H9 (cell line): Measurements from ENCODE around the gene LPP. TPM values are rescaled to one million over a fixed set of nuclear protein-coding genes. Genes with fewer than 3 reads are reported as not detected.
A peak's percentile ranks its signal among the peaks of the same experiment; 100 is the strongest.

Experiments
- DNase-seq: peaks from one replicate; pipeline ENCODE4 v3.0.0-alpha.2; 2017
- H2AFZ ChIP-seq: one replicate; pipeline ENCODE4 v1.6.1; 2013; ENCODE audit warnings: mild to moderate bottlenecking, low read length, control low read depth, moderate library complexity
- H2AK5ac ChIP-seq: 2 replicates; pipeline ENCODE4 v1.6.1; 2013; ENCODE audit warnings: low read length, control low read depth, mixed read lengths; ENCODE audit not compliant: insufficient read length
- H2BK120ac ChIP-seq: one replicate; pipeline ENCODE4 v1.6.1; 2013; ENCODE audit warnings: low read depth, mild to moderate bottlenecking, low read length, control low read depth, inconsistent platforms; ENCODE audit not compliant: poor library complexity, severe bottlenecking
- H2BK12ac ChIP-seq: 2 replicates; pipeline ENCODE4 v1.6.1; 2013; ENCODE audit warnings: low read length, control low read depth, mixed read lengths, low read depth; ENCODE audit not compliant: insufficient read length
- H2BK15ac ChIP-seq: 2 replicates; pipeline ENCODE4 v1.6.1; 2013; ENCODE audit warnings: low read depth, low read length, control low read depth
- H2BK20ac ChIP-seq: one replicate; pipeline ENCODE4 v1.6.1; 2013; ENCODE audit warnings: low read depth, mild to moderate bottlenecking, low read length, control low read depth, inconsistent platforms; ENCODE audit not compliant: poor library complexity, severe bottlenecking
- H2BK5ac ChIP-seq: 2 replicates; pipeline ENCODE4 v1.6.1; 2013; ENCODE audit warnings: low read length, control low read depth, mixed read lengths; ENCODE audit not compliant: insufficient read length
- H3K14ac ChIP-seq: 2 replicates; pipeline ENCODE4 v1.6.1; 2013; ENCODE audit warnings: low read length, control low read depth; ENCODE audit not compliant: insufficient read depth
- H3K18ac ChIP-seq: 2 replicates; pipeline ENCODE4 v1.6.1; 2013; ENCODE audit warnings: low read depth, mild to moderate bottlenecking, mixed read lengths, low read length, control low read depth; ENCODE audit not compliant: insufficient read length
- H3K23ac ChIP-seq: 2 replicates; pipeline ENCODE4 v1.6.1; 2013; ENCODE audit warnings: low read length, control low read depth, mixed read lengths, low read depth; ENCODE audit not compliant: insufficient read length
- H3K23me2 ChIP-seq: 2 replicates; pipeline ENCODE4 v1.6.1; 2013; ENCODE audit warnings: low read depth, mild to moderate bottlenecking, mixed read lengths, low read length, control low read depth; ENCODE audit not compliant: insufficient read length, poor library complexity, severe bottlenecking
- H3K27ac ChIP-seq: 2 replicates; pipeline ENCODE4 v1.5.1; 2013; ENCODE audit warnings: low read length, control low read depth, mixed read lengths, low read depth; ENCODE audit not compliant: insufficient read length
- H3K27me3 ChIP-seq: 2 replicates; pipeline ENCODE4 v1.6.1; 2013; ENCODE audit warnings: low read length, control low read depth, inconsistent platforms; ENCODE audit not compliant: insufficient read depth
- H3K4ac ChIP-seq: 2 replicates; pipeline ENCODE4 v1.6.1; 2013; ENCODE audit warnings: low read depth, mild to moderate bottlenecking, control low read depth, inconsistent platforms, low read length, moderate library complexity
- H3K4me1 ChIP-seq: 2 replicates; pipeline ENCODE4 v1.6.1; 2013; ENCODE audit warnings: low read length, control low read depth, inconsistent platforms; ENCODE audit not compliant: insufficient read depth
- H3K4me2 ChIP-seq: 2 replicates; pipeline ENCODE4 v1.6.1; 2013; ENCODE audit warnings: low read length, control low read depth, mixed read lengths; ENCODE audit not compliant: insufficient read length, insufficient read depth
- H3K56ac ChIP-seq: 2 replicates; pipeline ENCODE4 v1.6.1; 2013; ENCODE audit warnings: low read depth, mild to moderate bottlenecking, mixed read lengths, low read length, control low read depth; ENCODE audit not compliant: insufficient read length
- H3K79me1 ChIP-seq: 2 replicates; pipeline ENCODE4 v1.6.1; 2013; ENCODE audit warnings: low read depth, mild to moderate bottlenecking, moderate library complexity, low read length, control low read depth, inconsistent platforms; ENCODE audit not compliant: insufficient read depth, poor library complexity, severe bottlenecking
- H3K79me2 ChIP-seq: 2 replicates; pipeline ENCODE4 v1.6.1; 2013; ENCODE audit warnings: low read length, control low read depth, inconsistent platforms; ENCODE audit not compliant: insufficient read depth
- H3K9ac ChIP-seq: 2 replicates; pipeline ENCODE4 v1.6.1; 2013; ENCODE audit warnings: low read length, control low read depth, mixed read lengths; ENCODE audit not compliant: insufficient read length; ENCODE audit errors: extremely low read depth
- H3K9me3 ChIP-seq: one replicate; pipeline ENCODE4 v1.6.1; 2013; ENCODE audit warnings: low read depth, low read length, inconsistent platforms; ENCODE audit not compliant: control insufficient read depth
- H3T11ph ChIP-seq: one replicate; pipeline ENCODE4 v1.6.1; 2013; ENCODE audit warnings: mild to moderate bottlenecking, low read length, control low read depth, inconsistent platforms
- H4K20me1 ChIP-seq: one replicate; pipeline ENCODE4 v1.6.1; 2013; ENCODE audit not compliant: control insufficient read depth, insufficient read length, insufficient read depth
- H4K5ac ChIP-seq: 2 replicates; pipeline ENCODE4 v1.6.1; 2013; ENCODE audit warnings: low read depth, mild to moderate bottlenecking, mixed read lengths, low read length, control low read depth; ENCODE audit not compliant: insufficient read length
- H4K8ac ChIP-seq: replicated peaks from 2 replicates; pipeline ENCODE4 v1.6.1; 2013; ENCODE audit warnings: low read length, control low read depth, mixed read lengths, low read depth; ENCODE audit not compliant: insufficient read length
- H4K91ac ChIP-seq: 2 replicates; pipeline ENCODE4 v1.6.1; 2013; ENCODE audit warnings: low read depth, mild to moderate bottlenecking, moderate library complexity, mixed read lengths, low read length, control low read depth; ENCODE audit not compliant: insufficient read length
- H3K27ac Mint-ChIP-seq, 3 experiments: 2 replicates in 2 of 3; 3 replicates in 1 of 3; pipeline ENCODE4 v1.8.0; 2020 to 2021; ENCODE audit warnings: mixed read lengths in 3 of 3, mild to moderate bottlenecking in 1 of 3, moderate library complexity in 1 of 3
- H3K27me3 Mint-ChIP-seq: 2 replicates; pipeline ENCODE4 v1.8.0; 2021; ENCODE audit warnings: low read depth, mild to moderate bottlenecking, moderate library complexity, mixed read lengths
- H3K36me3 Mint-ChIP-seq, 3 experiments: 2 replicates in 2 of 3; 3 replicates in 1 of 3; pipeline ENCODE4 v1.8.0; 2020 to 2021; ENCODE audit warnings: low read depth in 3 of 3, mixed read lengths in 3 of 3; ENCODE audit not compliant: insufficient read depth in 1 of 3
- H3K4me1 Mint-ChIP-seq, 2 experiments: 2 replicates each; pipeline ENCODE4 v1.8.0; 2020; ENCODE audit warnings: mixed read lengths in 2 of 2
- H3K4me3 Mint-ChIP-seq, 2 experiments: 2 replicates in 1 of 2; 3 replicates in 1 of 2; pipeline ENCODE4 v1.8.0; 2020 to 2021; ENCODE audit warnings: mild to moderate bottlenecking in 2 of 2, mixed read lengths in 2 of 2, moderate library complexity in 1 of 2
- H3K9me3 Mint-ChIP-seq, 2 experiments: 2 replicates in 1 of 2; 3 replicates in 1 of 2; pipeline ENCODE4 v1.8.0; 2020; ENCODE audit warnings: mild to moderate bottlenecking in 2 of 2, mixed read lengths in 2 of 2, moderate library complexity in 1 of 2
- WGBS: extraction: QIAGEN DNeasy Blood & Tissue Kit; methylation state at CpG from one replicate; pipeline ENCODE4 v1.1.7; 2013; ENCODE audit warnings: missing lambda C conversion rate, low lambda C conversion rate, mixed read lengths; ENCODE audit not compliant: insufficient read length; ENCODE audit errors: extremely low coverage; 5-methylcytosine and 5-hydroxymethylcytosine counted together
- total RNA-seq: library from RNA; stranded (reverse); gene quantifications from 2 replicates; pipeline ENCODE4 v1.2.1, GENCODE V29; 2021
- TF ChIP-seq, protein P1 (sequence below): fragments of 200-600 bp; sonication (generic); conservative IDR thresholded peaks from 3 replicates; pipeline ENCODE4 v1.8.0; 2021; ENCODE audit warnings: antibody characterized with exemption, mild to moderate bottlenecking

The LPP gene
- total RNA-seq, 1 experiment from 2014 or later = 64.6 TPM

GRCh38 chr3:188780193-188781147 lies 626.5 kb downstream of the LPP start:
- no peak overlapping the region for H3K4me3 Mint-ChIP-seq
- H2BK5ac ChIP-seq = no peak overlapping the region
- H3K4me1 ChIP-seq = no peaks in the 10 kb centered on the region
- no peak for DNase-seq
- H3K23ac ChIP-seq = no peak overlapping the region
- no peak overlapping the region for H2BK15ac ChIP-seq
- TF ChIP-seq, protein P1, sequence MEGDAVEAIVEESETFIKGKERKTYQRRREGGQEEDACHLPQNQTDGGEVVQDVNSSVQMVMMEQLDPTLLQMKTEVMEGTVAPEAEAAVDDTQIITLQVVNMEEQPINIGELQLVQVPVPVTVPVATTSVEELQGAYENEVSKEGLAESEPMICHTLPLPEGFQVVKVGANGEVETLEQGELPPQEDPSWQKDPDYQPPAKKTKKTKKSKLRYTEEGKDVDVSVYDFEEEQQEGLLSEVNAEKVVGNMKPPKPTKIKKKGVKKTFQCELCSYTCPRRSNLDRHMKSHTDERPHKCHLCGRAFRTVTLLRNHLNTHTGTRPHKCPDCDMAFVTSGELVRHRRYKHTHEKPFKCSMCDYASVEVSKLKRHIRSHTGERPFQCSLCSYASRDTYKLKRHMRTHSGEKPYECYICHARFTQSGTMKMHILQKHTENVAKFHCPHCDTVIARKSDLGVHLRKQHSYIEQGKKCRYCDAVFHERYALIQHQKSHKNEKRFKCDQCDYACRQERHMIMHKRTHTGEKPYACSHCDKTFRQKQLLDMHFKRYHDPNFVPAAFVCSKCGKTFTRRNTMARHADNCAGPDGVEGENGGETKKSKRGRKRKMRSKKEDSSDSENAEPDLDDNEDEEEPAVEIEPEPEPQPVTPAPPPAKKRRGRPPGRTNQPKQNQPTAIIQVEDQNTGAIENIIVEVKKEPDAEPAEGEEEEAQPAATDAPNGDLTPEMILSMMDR = no peak
- H2BK120ac ChIP-seq = no peak overlapping the region
- H2AK5ac ChIP-seq = no peak overlapping the region
- H2BK12ac ChIP-seq = no peak overlapping the region
- no peak overlapping the region for H3T11ph ChIP-seq
- H3K56ac ChIP-seq = no peak overlapping the region
- no peak overlapping the region for H3K9ac ChIP-seq
- no CpG with 5 or more reads among the region's 5 CpGs for WGBS
- no peak overlapping the region for H3K18ac ChIP-seq
- H4K20me1 ChIP-seq = no peaks in the 10 kb centered on the region
- peaks cover 14 to 19% of the 10 kb centered on the region in 2 experiments for H3K4me1 Mint-ChIP-seq
- H3K4me2 ChIP-seq = no peak overlapping the region
- H4K8ac ChIP-seq = no peak overlapping the region
- H3K14ac ChIP-seq = no peak overlapping the region
- H3K79me2 ChIP-seq = no peaks in the 10 kb centered on the region
- H4K91ac ChIP-seq = no peak overlapping the region
- H3K9me3 ChIP-seq = no peaks in the 10 kb centered on the region
- H2AFZ ChIP-seq = no peak overlapping the region
- H3K4ac ChIP-seq = no peak overlapping the region
- no peaks in the 10 kb centered on the region; a peak in 1 of 5 replicates for H3K9me3 Mint-ChIP-seq
- H3K36me3 Mint-ChIP-seq = peaks cover 0 to 2% (median 0%) of the 10 kb centered on the region in 3 experiments; a peak in 2 of 7 replicates
- H2BK20ac ChIP-seq = no peak overlapping the region
- peak overlapping the region in 1 of 3 experiments; percentile 40; a peak in 1 of 7 replicates for H3K27ac Mint-ChIP-seq
- H3K23me2 ChIP-seq = no peaks in the 10 kb centered on the region
- no peak overlapping the region for H4K5ac ChIP-seq
- no peaks in the 10 kb centered on the region for H3K27me3 ChIP-seq
- no peak overlapping the region for H3K27ac ChIP-seq
- H3K79me1 ChIP-seq = no peaks in the 10 kb centered on the region
- no peaks in the 10 kb centered on the region for H3K27me3 Mint-ChIP-seq
